ENCODE measurements around the gene POMGNT2. TPM values are rescaled to one million over a fixed set of nuclear protein-coding genes. Genes with fewer than 3 reads are reported as not detected.

Gene POMGNT2
- total and polyA plus RNA-seq, 4 donors, result 5.8 to 6.6 (median 6.5) TPM

DNA sequence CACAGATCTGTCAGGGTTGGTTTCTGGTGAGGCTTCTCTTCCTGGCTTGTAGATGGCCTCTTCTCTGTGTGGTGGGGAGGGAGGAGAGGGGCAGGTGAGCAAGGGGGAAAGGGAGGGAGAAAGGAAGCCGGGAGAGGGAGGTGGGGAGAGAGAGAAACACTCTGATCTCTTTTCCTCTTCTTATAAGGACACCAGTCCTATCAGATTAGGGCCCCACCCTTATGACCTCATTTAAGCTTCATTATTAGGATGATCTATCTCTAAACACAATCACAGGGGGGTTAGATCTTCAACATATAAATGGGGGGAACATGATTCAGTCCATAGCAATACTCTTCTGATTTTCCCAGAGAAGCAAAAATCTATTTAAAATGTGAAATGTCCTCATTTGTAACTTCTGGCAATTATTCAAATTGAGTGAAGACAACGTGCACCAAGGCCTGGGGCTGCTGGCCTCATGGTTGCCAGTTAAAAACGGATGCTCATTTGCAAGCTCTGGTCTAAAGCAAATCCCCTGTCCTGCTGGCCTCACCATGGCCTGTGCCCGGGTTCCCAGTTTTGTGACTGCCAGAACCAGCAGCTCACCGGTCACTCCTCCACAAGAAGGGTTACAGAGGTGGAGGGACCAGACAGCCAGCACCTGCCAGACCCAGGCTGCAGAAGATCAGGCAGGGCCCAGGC is 8.3 kb downstream of the POMGNT2 start:
- Histone ChIP-seq H3K4me3 (ENCODE audit: low read depth in 1 of 3, low read length in 3 of 3) (no peak overlapping the region), H3K27me3 (ENCODE audit: control insufficient read depth in 4 of 4, insufficient read depth in 4 of 4, low read length in 3 of 4) (no peaks in the 10 kb centered on the region), H3K27ac (ENCODE audit: low read depth in 1 of 2, low read length in 2 of 2) (no peak overlapping the region), H3K36me3 (ENCODE audit: control insufficient read depth in 4 of 4, insufficient read depth in 3 of 4, low read depth in 1 of 4, low read length in 3 of 4) (no peaks in the 10 kb centered on the region), H3K9me3 (ENCODE audit: control insufficient read depth in 4 of 4, low read length in 3 of 4) (no peaks in the 10 kb centered on the region), H3K4me1 (ENCODE audit: control insufficient read depth in 4 of 4, insufficient read depth in 4 of 4, low read length in 3 of 4) (no peaks in the 10 kb centered on the region), H3K9ac (ENCODE audit: low read depth in 1 of 2, low read length in 2 of 2) (no peak overlapping the region)
- 82% methylated on average over 5 of the region's 5 CpGs for WGBS
- TF ChIP-seq GABPA (IDR thresholded peaks at IDR 0.05 in 1 of 2, conservative IDR thresholded peaks at IDR 0.05 in 1 of 2), result no peak
- TF ChIP-seq JUND (IDR thresholded peaks at IDR 0.05), result no peak
- TF ChIP-seq, protein P1, sequence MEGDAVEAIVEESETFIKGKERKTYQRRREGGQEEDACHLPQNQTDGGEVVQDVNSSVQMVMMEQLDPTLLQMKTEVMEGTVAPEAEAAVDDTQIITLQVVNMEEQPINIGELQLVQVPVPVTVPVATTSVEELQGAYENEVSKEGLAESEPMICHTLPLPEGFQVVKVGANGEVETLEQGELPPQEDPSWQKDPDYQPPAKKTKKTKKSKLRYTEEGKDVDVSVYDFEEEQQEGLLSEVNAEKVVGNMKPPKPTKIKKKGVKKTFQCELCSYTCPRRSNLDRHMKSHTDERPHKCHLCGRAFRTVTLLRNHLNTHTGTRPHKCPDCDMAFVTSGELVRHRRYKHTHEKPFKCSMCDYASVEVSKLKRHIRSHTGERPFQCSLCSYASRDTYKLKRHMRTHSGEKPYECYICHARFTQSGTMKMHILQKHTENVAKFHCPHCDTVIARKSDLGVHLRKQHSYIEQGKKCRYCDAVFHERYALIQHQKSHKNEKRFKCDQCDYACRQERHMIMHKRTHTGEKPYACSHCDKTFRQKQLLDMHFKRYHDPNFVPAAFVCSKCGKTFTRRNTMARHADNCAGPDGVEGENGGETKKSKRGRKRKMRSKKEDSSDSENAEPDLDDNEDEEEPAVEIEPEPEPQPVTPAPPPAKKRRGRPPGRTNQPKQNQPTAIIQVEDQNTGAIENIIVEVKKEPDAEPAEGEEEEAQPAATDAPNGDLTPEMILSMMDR (IDR thresholded peaks at IDR 0.05; ENCODE audit: low read depth, low read length, missing input control), result no peak
- no peak for TF ChIP-seq FOXA1 (IDR thresholded peaks at IDR 0.05)
- TF ChIP-seq SP1 (IDR thresholded peaks at IDR 0.05), result no peak
- no peak for TF ChIP-seq EGR1 (IDR thresholded peaks at IDR 0.05; ENCODE audit: low read depth in 2 of 2)
- TF ChIP-seq TAF1 (conservative IDR thresholded peaks at IDR 0.05), result no peak
- TF ChIP-seq, protein P2, sequence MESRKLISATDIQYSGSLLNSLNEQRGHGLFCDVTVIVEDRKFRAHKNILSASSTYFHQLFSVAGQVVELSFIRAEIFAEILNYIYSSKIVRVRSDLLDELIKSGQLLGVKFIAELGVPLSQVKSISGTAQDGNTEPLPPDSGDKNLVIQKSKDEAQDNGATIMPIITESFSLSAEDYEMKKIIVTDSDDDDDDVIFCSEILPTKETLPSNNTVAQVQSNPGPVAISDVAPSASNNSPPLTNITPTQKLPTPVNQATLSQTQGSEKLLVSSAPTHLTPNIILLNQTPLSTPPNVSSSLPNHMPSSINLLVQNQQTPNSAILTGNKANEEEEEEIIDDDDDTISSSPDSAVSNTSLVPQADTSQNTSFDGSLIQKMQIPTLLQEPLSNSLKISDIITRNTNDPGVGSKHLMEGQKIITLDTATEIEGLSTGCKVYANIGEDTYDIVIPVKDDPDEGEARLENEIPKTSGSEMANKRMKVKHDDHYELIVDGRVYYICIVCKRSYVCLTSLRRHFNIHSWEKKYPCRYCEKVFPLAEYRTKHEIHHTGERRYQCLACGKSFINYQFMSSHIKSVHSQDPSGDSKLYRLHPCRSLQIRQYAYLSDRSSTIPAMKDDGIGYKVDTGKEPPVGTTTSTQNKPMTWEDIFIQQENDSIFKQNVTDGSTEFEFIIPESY (IDR thresholded peaks at IDR 0.05), result no peak
- TF ChIP-seq YY1 (IDR thresholded peaks at IDR 0.05), result no peak
- TF ChIP-seq HNF4G (IDR thresholded peaks at IDR 0.05), result no peak
- TF ChIP-seq NR2F2 (IDR thresholded peaks at IDR 0.05), result no peak
- TF ChIP-seq, protein P3, sequence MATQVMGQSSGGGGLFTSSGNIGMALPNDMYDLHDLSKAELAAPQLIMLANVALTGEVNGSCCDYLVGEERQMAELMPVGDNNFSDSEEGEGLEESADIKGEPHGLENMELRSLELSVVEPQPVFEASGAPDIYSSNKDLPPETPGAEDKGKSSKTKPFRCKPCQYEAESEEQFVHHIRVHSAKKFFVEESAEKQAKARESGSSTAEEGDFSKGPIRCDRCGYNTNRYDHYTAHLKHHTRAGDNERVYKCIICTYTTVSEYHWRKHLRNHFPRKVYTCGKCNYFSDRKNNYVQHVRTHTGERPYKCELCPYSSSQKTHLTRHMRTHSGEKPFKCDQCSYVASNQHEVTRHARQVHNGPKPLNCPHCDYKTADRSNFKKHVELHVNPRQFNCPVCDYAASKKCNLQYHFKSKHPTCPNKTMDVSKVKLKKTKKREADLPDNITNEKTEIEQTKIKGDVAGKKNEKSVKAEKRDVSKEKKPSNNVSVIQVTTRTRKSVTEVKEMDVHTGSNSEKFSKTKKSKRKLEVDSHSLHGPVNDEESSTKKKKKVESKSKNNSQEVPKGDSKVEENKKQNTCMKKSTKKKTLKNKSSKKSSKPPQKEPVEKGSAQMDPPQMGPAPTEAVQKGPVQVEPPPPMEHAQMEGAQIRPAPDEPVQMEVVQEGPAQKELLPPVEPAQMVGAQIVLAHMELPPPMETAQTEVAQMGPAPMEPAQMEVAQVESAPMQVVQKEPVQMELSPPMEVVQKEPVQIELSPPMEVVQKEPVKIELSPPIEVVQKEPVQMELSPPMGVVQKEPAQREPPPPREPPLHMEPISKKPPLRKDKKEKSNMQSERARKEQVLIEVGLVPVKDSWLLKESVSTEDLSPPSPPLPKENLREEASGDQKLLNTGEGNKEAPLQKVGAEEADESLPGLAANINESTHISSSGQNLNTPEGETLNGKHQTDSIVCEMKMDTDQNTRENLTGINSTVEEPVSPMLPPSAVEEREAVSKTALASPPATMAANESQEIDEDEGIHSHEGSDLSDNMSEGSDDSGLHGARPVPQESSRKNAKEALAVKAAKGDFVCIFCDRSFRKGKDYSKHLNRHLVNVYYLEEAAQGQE (IDR thresholded peaks at IDR 0.05), result no peak
- TF ChIP-seq RXRA (IDR thresholded peaks at IDR 0.05), result no peak
- TF ChIP-seq HNF4A (conservative IDR thresholded peaks at IDR 0.05), result no peak
- TF ChIP-seq, protein P4, sequence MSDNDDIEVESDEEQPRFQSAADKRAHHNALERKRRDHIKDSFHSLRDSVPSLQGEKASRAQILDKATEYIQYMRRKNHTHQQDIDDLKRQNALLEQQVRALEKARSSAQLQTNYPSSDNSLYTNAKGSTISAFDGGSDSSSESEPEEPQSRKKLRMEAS (IDR thresholded peaks at IDR 0.05), result no peak
- TF ChIP-seq RAD21 (IDR thresholded peaks at IDR 0.05), result no peak
- TF ChIP-seq FOXA2 (IDR thresholded peaks at IDR 0.05), result no peak
- TF ChIP-seq, protein P5, sequence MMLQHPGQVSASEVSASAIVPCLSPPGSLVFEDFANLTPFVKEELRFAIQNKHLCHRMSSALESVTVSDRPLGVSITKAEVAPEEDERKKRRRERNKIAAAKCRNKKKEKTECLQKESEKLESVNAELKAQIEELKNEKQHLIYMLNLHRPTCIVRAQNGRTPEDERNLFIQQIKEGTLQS (IDR thresholded peaks at IDR 0.05), result no peak
- DNase-seq (ENCODE audit: low spot score), result no peak

All from liver (tissue), 9 donors.